MM.1S (cell line): ENCODE measurements around the gene TMCC1.

Experiments used
- DNase-seq: peaks from one replicate; pipeline ENCODE4 v3.0.0-alpha.2; 2015
- H2AFZ ChIP-seq: fragments of 300-600 bp; sonication (generic); 2 replicates; pipeline ENCODE4 v1.6.0; 2016; ENCODE audit warnings: antibody characterized with exemption, low read length
- H3F3A ChIP-seq: fragments of 300-600 bp; sonication (generic); 2 replicates; pipeline ENCODE4 v1.6.1; 2016; ENCODE audit warnings: mild to moderate bottlenecking, antibody characterized with exemption, low read length, moderate library complexity, mixed read lengths; ENCODE audit not compliant: insufficient read depth
- H3K27ac ChIP-seq: fragments of 300-600 bp; sonication (generic); 2 replicates; pipeline ENCODE4 v1.5.1; 2016; ENCODE audit warnings: mild to moderate bottlenecking, low read length
- H3K27me3 ChIP-seq: fragments of 300-600 bp; sonication (generic); replicated peaks from 2 replicates; pipeline ENCODE4 v1.6.0; 2016; ENCODE audit warnings: low read length; ENCODE audit not compliant: insufficient read depth
- H3K36me3 ChIP-seq: fragments of 300-600 bp; sonication (generic); replicated peaks from 2 replicates; pipeline ENCODE4 v1.6.1; 2016; ENCODE audit warnings: mild to moderate bottlenecking, low read length, mixed read lengths; ENCODE audit not compliant: insufficient read depth
- H3K4me1 ChIP-seq: fragments of 300-600 bp; sonication (generic); 2 replicates; pipeline ENCODE4 v1.6.1; 2016; ENCODE audit warnings: low read length, mixed read lengths
- H3K4me2 ChIP-seq: fragments of 300-600 bp; sonication (generic); 2 replicates; pipeline ENCODE4 v1.6.0; 2016; ENCODE audit warnings: low read depth, low read length
- H3K4me3 ChIP-seq: fragments of 300-600 bp; sonication (generic); 2 replicates; pipeline ENCODE4 v1.5.1; 2016; ENCODE audit warnings: low read length, mixed read lengths
- H3K79me2 ChIP-seq: fragments of 300-600 bp; sonication (generic); 2 replicates; pipeline ENCODE4 v1.6.1; 2016; ENCODE audit warnings: mixed run types, low read length, mixed read lengths
- H3K9ac ChIP-seq: fragments of 300-600 bp; sonication (generic); 2 replicates; pipeline ENCODE4 v1.6.1; 2016; ENCODE audit warnings: low read length, mixed read lengths
- H3K9me2 ChIP-seq: fragments of 300-600 bp; sonication (generic); replicated peaks from 2 replicates; pipeline ENCODE4 v1.6.1; 2016; ENCODE audit warnings: mild to moderate bottlenecking, low read length, mixed read lengths; ENCODE audit not compliant: insufficient read depth
- H3K9me3 ChIP-seq: fragments of 300-600 bp; sonication (generic); replicated peaks from 2 replicates; pipeline ENCODE4 v1.6.1; 2016; ENCODE audit warnings: mild to moderate bottlenecking, low read length, mixed read lengths; ENCODE audit not compliant: insufficient read depth
- H4K20me1 ChIP-seq: fragments of 300-600 bp; sonication (generic); 2 replicates; pipeline ENCODE4 v1.6.1; 2016; ENCODE audit warnings: mild to moderate bottlenecking, low read length, moderate library complexity, mixed read lengths; ENCODE audit not compliant: insufficient read depth
- CTCF ChIP-seq: fragments of 300-600 bp; sonication (generic); IDR thresholded peaks from 2 replicates; pipeline ENCODE4 v1.5.1; 2016; ENCODE audit warnings: antibody characterized with exemption, low read length, mixed read lengths
- EZH2 ChIP-seq: fragments of 300-600 bp; sonication (generic); optimal IDR thresholded peaks from 2 replicates; pipeline ENCODE3; 2017; ENCODE audit warnings: low read depth, mild to moderate bottlenecking, antibody characterized with exemption, low read length, mixed read lengths
- EZH2phosphoT487 ChIP-seq: fragments of 300-600 bp; sonication (generic); IDR thresholded peaks from 2 replicates; pipeline ENCODE4 v1.6.1; 2018; ENCODE audit warnings: antibody characterized with exemption, low read length

The TMCC1 gene

GRCh38 chr3:129867506-129868124, 25.9 kb downstream of the TMCC1 start:
- Histone ChIP-seq H2AFZ (no peak overlapping the region), H3K27ac (no peak overlapping the region), H4K20me1 (no peaks in the 10 kb centered on the region), H3K4me2 (no peak overlapping the region), H3K36me3 (no peaks in the 10 kb centered on the region; the same call in 1 of the 2 replicates), H3K9me2 (no peaks in the 10 kb centered on the region), H3K9me3 (no peaks in the 10 kb centered on the region), H3K4me3 (no peak overlapping the region), H3K27me3 (no peaks in the 10 kb centered on the region), H3K9ac (no peak overlapping the region), H3K4me1 (no peaks in the 10 kb centered on the region), H3F3A (no peaks in the 10 kb centered on the region), H3K79me2 (peaks cover 77% of the 10 kb centered on the region)
- no peak for TF ChIP-seq CTCF
- no peak for TF ChIP-seq EZH2phosphoT487
- TF ChIP-seq EZH2 = no peak
- no peak for DNase-seq

- H3K36me3 ChIP-seq = no peaks in the 10 kb centered on the region; the same call in 1 of the 2 replicates
- TF ChIP-seq EZH2 = no peak
- no peak for TF ChIP-seq CTCF
- TF ChIP-seq EZH2phosphoT487 = no peak
- no peaks in the 10 kb centered on the region for H3K9me3 ChIP-seq
- H3K9me2 ChIP-seq = no peaks in the 10 kb centered on the region
- H3K9ac ChIP-seq = no peak overlapping the region
- no peak for DNase-seq
- H2AFZ ChIP-seq = no peak overlapping the region
- H3K79me2 ChIP-seq = peaks cover 76% of the 10 kb centered on the region
- no peaks in the 10 kb centered on the region for H3K4me1 ChIP-seq
- no peak overlapping the region for H3K27ac ChIP-seq
- no peaks in the 10 kb centered on the region for H3K27me3 ChIP-seq
- no peaks in the 10 kb centered on the region for H3F3A ChIP-seq
- H3K4me2 ChIP-seq = no peak overlapping the region
- H4K20me1 ChIP-seq = no peaks in the 10 kb centered on the region
- no peak overlapping the region for H3K4me3 ChIP-seq
These were observed 27.7 kb downstream of the TMCC1 start for GRCh38 chr3:129865806-129866205.

- Histone ChIP-seq H3F3A (no peaks in the 10 kb centered on the region), H3K4me1 (no peaks in the 10 kb centered on the region), H3K27ac (no peak overlapping the region), H2AFZ (no peak overlapping the region), H3K27me3 (no peaks in the 10 kb centered on the region), H3K9ac (no peak overlapping the region), H3K4me2 (no peak overlapping the region), H3K79me2 (peaks cover 74% of the 10 kb centered on the region), H3K9me2 (no peaks in the 10 kb centered on the region), H3K9me3 (no peaks in the 10 kb centered on the region), H3K36me3 (no peaks in the 10 kb centered on the region), H4K20me1 (no peaks in the 10 kb centered on the region), H3K4me3 (no peak overlapping the region)
- TF ChIP-seq EZH2phosphoT487 = no peak
- no peak for TF ChIP-seq CTCF
- TF ChIP-seq EZH2 = no peak
- no peak for DNase-seq
These were observed 29.0 kb downstream of the TMCC1 start for GRCh38 chr3:129864519-129864918.
